Measurements from ENCODE around the gene POU3F1. TPM values are rescaled to one million over a fixed set of nuclear protein-coding genes. Genes with fewer than 3 reads are reported as not detected.

Gene POU3F1
- total and polyA plus RNA-seq, 10 of the 15 experiments (the other 5 are each of a cell fraction or from before 2014, with no cell fraction given) = 0.04 to 0.53 (median 0.10) TPM; not detected in 3

DNA sequence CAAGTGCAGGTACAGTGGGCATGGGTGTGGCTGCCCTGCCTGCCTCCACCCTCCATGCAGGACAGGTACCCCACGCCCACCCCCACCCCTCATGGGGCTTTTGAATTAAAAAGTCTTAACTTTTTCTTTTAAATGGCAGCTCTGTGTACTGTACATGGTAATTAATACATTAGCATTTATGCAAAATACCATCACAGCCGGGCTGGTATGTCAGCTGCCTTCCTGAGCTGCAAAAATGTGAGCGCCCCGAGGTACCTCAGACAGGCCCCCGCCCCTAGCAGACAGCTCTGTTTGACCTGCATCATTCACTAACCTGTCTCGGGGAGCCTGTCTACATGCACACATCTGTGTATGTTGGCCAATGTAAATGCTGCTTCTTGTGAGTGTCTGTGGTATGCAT is 42.2 kb upstream of the POU3F1 start:
- no peak overlapping the region for H3K9ac ChIP-seq (ENCODE audit: control insufficient read depth, insufficient read depth, low read length)
- ATAC-seq (no peak), FAIRE-seq (no peak), DNase-seq (ENCODE audit: low read depth, low spot score) (no peak)
- ChIA-PET RAD21 (ENCODE audit: unreplicated experiment) (interaction anchor here (0.6 kb wide), 1 partner anchor 35 kb away, joined by 3 read pairs; no protein-coding TSS in a partner anchor), POLR2A (no interaction called here), SMC1A (ENCODE audit: uncharacterized antibody, unreplicated experiment) (interaction anchor here (1.6 to 1.7 kb wide), 2 partner anchors 17 to 21 kb away, joined by 3 to 5 read pairs; no protein-coding TSS in a partner anchor), CTCF (interaction anchor here (0.9 to 3.5 kb wide), 2 partner anchors 17 to 41 kb away, joined by 3 to 10 read pairs; no protein-coding TSS in a partner anchor)
- no peaks in the 10 kb centered on the region for H3K27me3 ChIP-seq (replicated peaks in 1 of 2; ENCODE audit: control insufficient read depth in 2 of 2, insufficient read depth in 2 of 2, low read length in 1 of 2)
- H3K27ac ChIP-seq (ENCODE audit: control insufficient read depth, insufficient read depth) = no peak overlapping the region
- no peaks in the 10 kb centered on the region for H3K79me2 ChIP-seq (ENCODE audit: control insufficient read depth, insufficient read depth, low read length)
- H3K4me2 ChIP-seq (ENCODE audit: control insufficient read depth, insufficient read depth) = no peak overlapping the region
- intact Hi-C loops (cut with micrococcal nuclease; ENCODE audit: unreplicated experiment) = no loop called here
- no peaks in the 10 kb centered on the region for H4K20me1 ChIP-seq (ENCODE audit: control insufficient read depth, insufficient read depth)
- BruUV-seq (replicated peaks) = no TSS peak
- no peak overlapping the region for H3K4me3 ChIP-seq
- no peaks in the 10 kb centered on the region for H3K9me3 ChIP-seq (replicated peaks; ENCODE audit: control insufficient read depth, insufficient read depth, low read length)
- no peak overlapping the region for H2AFZ ChIP-seq (ENCODE audit: control insufficient read depth, low read depth, low read length)
- WGBS (ENCODE audit: insufficient coverage, insufficient replicate concordance, low lambda C conversion rate, missing lambda C conversion rate) = 25% methylated on average over 6 of the region's 6 CpGs
- no peaks in the 10 kb centered on the region for H3K4me1 ChIP-seq (ENCODE audit: control insufficient read depth, insufficient read depth, low read length)
- in situ Hi-C loops (cut with MboI) = no loop called here
- H3K36me3 ChIP-seq (ENCODE audit: control insufficient read depth in 2 of 2, insufficient read depth in 2 of 2, low read length in 1 of 2) = no peaks in the 10 kb centered on the region
- TF ChIP-seq POLR2AphosphoS5 (IDR thresholded peaks at IDR 0.05; ENCODE audit: low read length) (no peak), MYB (IDR thresholded peaks at IDR 0.05; ENCODE audit: borderline replicate concordance, low read depth, low read length) (no peak), RAD51 (IDR thresholded peaks at IDR 0.05) (no peak), RFX5 (IDR thresholded peaks at IDR 0.05; ENCODE audit: low read depth, low read length) (no peak), ZNF24 (IDR thresholded peaks at IDR 0.05) (no peak), NR2C1 (IDR thresholded peaks at IDR 0.05) (no peak), EED (IDR thresholded peaks at IDR 0.05; ENCODE audit: low read depth) (no peak), CBFB (IDR thresholded peaks at IDR 0.05; ENCODE audit: low read depth) (no peak), NR2C2 (IDR thresholded peaks at IDR 0.05; ENCODE audit: borderline replicate concordance, control insufficient read depth, insufficient read length, low read depth) (no peak), ZBED1 (IDR thresholded peaks at IDR 0.05; ENCODE audit: borderline replicate concordance) (no peak), MTA2 (IDR thresholded peaks at IDR 0.05; ENCODE audit: low read depth) (no peak), POLR2AphosphoS2 (IDR thresholded peaks at IDR 0.05; ENCODE audit: low read depth, low read length) (no peak), EZH2 (IDR thresholded peaks at IDR 0.05; ENCODE audit: borderline replicate concordance, control insufficient read depth, low read depth, low read length) (no peak), HDGF (IDR thresholded peaks at IDR 0.05) (no peak)
- TF ChIP-seq, protein P1, sequence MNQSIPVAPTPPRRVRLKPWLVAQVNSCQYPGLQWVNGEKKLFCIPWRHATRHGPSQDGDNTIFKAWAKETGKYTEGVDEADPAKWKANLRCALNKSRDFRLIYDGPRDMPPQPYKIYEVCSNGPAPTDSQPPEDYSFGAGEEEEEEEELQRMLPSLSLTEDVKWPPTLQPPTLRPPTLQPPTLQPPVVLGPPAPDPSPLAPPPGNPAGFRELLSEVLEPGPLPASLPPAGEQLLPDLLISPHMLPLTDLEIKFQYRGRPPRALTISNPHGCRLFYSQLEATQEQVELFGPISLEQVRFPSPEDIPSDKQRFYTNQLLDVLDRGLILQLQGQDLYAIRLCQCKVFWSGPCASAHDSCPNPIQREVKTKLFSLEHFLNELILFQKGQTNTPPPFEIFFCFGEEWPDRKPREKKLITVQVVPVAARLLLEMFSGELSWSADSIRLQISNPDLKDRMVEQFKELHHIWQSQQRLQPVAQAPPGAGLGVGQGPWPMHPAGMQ (IDR thresholded peaks at IDR 0.05; ENCODE audit: borderline replicate concordance) = no peak
- TF ChIP-seq, protein P2, sequence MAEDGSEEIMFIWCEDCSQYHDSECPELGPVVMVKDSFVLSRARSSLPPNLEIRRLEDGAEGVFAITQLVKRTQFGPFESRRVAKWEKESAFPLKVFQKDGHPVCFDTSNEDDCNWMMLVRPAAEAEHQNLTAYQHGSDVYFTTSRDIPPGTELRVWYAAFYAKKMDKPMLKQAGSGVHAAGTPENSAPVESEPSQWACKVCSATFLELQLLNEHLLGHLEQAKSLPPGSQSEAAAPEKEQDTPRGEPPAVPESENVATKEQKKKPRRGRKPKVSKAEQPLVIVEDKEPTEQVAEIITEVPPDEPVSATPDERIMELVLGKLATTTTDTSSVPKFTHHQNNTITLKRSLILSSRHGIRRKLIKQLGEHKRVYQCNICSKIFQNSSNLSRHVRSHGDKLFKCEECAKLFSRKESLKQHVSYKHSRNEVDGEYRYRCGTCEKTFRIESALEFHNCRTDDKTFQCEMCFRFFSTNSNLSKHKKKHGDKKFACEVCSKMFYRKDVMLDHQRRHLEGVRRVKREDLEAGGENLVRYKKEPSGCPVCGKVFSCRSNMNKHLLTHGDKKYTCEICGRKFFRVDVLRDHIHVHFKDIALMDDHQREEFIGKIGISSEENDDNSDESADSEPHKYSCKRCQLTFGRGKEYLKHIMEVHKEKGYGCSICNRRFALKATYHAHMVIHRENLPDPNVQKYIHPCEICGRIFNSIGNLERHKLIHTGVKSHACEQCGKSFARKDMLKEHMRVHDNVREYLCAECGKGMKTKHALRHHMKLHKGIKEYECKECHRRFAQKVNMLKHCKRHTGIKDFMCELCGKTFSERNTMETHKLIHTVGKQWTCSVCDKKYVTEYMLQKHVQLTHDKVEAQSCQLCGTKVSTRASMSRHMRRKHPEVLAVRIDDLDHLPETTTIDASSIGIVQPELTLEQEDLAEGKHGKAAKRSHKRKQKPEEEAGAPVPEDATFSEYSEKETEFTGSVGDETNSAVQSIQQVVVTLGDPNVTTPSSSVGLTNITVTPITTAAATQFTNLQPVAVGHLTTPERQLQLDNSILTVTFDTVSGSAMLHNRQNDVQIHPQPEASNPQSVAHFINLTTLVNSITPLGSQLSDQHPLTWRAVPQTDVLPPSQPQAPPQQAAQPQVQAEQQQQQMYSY (CRISPR knock-in tag; IDR thresholded peaks at IDR 0.05) = no peak
- TF ChIP-seq, protein P3, sequence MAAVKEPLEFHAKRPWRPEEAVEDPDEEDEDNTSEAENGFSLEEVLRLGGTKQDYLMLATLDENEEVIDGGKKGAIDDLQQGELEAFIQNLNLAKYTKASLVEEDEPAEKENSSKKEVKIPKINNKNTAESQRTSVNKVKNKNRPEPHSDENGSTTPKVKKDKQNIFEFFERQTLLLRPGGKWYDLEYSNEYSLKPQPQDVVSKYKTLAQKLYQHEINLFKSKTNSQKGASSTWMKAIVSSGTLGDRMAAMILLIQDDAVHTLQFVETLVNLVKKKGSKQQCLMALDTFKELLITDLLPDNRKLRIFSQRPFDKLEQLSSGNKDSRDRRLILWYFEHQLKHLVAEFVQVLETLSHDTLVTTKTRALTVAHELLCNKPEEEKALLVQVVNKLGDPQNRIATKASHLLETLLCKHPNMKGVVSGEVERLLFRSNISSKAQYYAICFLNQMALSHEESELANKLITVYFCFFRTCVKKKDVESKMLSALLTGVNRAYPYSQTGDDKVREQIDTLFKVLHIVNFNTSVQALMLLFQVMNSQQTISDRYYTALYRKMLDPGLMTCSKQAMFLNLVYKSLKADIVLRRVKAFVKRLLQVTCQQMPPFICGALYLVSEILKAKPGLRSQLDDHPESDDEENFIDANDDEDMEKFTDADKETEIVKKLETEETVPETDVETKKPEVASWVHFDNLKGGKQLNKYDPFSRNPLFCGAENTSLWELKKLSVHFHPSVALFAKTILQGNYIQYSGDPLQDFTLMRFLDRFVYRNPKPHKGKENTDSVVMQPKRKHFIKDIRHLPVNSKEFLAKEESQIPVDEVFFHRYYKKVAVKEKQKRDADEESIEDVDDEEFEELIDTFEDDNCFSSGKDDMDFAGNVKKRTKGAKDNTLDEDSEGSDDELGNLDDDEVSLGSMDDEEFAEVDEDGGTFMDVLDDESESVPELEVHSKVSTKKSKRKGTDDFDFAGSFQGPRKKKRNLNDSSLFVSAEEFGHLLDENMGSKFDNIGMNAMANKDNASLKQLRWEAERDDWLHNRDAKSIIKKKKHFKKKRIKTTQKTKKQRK (IDR thresholded peaks at IDR 0.05; ENCODE audit: low read depth, low read length) = no peak

Data from GM12878 (cell line).